NT2/D1 (cell line): ENCODE results near the gene RPN1.

ENCODE experiments used
- SUZ12 ChIP-seq: IDR thresholded peaks from 2 replicates; pipeline ENCODE4 v1.6.1; 2011; ENCODE audit not compliant: insufficient read length, insufficient read depth; ENCODE audit errors: extremely low read depth
- YY1 ChIP-seq: IDR thresholded peaks from 2 replicates; pipeline ENCODE4 v1.6.1; 2011; ENCODE audit not compliant: insufficient read length, insufficient read depth
- ZNF274 ChIP-seq: IDR thresholded peaks from 2 replicates; pipeline ENCODE4 v1.6.1; 2011; ENCODE audit warnings: mild to moderate bottlenecking, low read depth, low read length

DNA sequence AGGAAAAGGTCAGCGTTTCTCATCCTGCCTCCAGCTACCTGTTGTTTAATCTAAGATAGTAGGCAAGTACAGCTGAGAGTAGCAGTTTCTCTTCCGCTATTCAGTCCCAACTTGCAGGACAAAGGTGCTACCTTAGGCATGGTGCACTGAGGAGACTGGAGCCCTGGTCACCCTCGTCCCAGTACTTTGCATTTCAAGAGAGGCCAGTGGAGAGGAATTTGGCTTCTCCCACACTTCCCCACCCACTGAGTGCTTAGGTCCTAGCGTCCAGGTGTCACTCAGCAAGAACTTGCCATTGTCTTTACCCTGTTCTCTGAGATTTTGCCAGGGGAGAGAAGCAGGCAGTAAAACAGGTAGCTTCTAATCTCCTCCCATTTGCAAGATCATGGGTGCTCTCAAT, 12.5 kb upstream of the RPN1 start:
- no peak for TF ChIP-seq ZNF274
- TF ChIP-seq SUZ12: no peak
- no peak for TF ChIP-seq YY1
